K562 (cell line): ENCODE results near the gene KLC3. TPM values are rescaled to one million over a fixed set of nuclear protein-coding genes. Genes with fewer than 3 reads are reported as not detected.
"Not testable (repeated sequence)": the region's sequence is repeated elsewhere in the genome, so short reads cannot be mapped to it uniquely, and the experiment has no call there.

Experiments
- ATAC-seq: fragments of 200-7000 bp; cut with Tn5 transposase; 3 replicates; pipeline ENCODE4 v1.9.1; 2020; ENCODE audit warnings: moderate library complexity
- BruUV-seq: library from RNA; stranded (reverse); fragments of 400-500 nt; replicated peaks from 2 replicates; lab custom pipeline; 2021; lab: Mats Ljungman, UMichigan
- CTCF ChIA-PET: fragments of 300-600 bp; formaldehyde crosslinking; extraction: SDS; loops from one replicate; lab custom pipeline; 2021; ENCODE audit warnings: low intra/inter-chr PET ratio; lab: Yijun Ruan, JAX
- POLR2A ChIA-PET: fragments of 300-600, 350-650 bp; sonication (Branson Sonifier 250); formaldehyde crosslinking; extraction: SDS; loops from one replicate; lab custom pipeline; 2021; ENCODE audit warnings: antibody characterized with exemption, inconsistent platforms; lab: Yijun Ruan, JAX
- DNase-seq, 4 experiments: peaks; one replicate each; pipeline versions ENCODE4 v3.0.0 to v3.0.0-alpha.2; 2011 to 2018; ENCODE audit warnings: low spot score in 3 of 4, mixed read lengths in 3 of 4; ENCODE audit errors: extremely low read depth in 1 of 4
- FAIRE-seq: peaks from 2 replicates; lab custom pipeline; 2011; peaks lifted over from hg19 to GRCh38; lab: Jason Lieb, UNC
- H2AFZ ChIP-seq: 2 replicates; pipeline ENCODE4 v1.6.0; 2011; ENCODE audit warnings: low read depth, low read length, control low read depth, inconsistent platforms
- H3K27ac ChIP-seq: fragments of 200-600 bp; 3 replicates; pipeline ENCODE4 v1.8.0; 2011; ENCODE audit warnings: low read depth, mild to moderate bottlenecking, control low read depth, inconsistent platforms, low read length, moderate library complexity, mixed read lengths; ENCODE audit errors: extremely low read depth
- H3K27me3 ChIP-seq, 2 experiments: fragments of 300-600 bp in 1 of 2; 2 replicates in 1 of 2; 3 replicates in 1 of 2; pipeline versions ENCODE4 v1.6.0 to v1.8.0; 2011; ENCODE audit warnings: inconsistent platforms in 2 of 2, low read length in 2 of 2, mild to moderate bottlenecking in 1 of 2, mixed read lengths in 1 of 2, moderate library complexity in 1 of 2; ENCODE audit not compliant: control insufficient read depth in 2 of 2, insufficient read depth in 2 of 2
- H3K36me3 ChIP-seq: fragments of 300-600 bp; 3 replicates; pipeline ENCODE4 v1.8.0; 2011; ENCODE audit warnings: mild to moderate bottlenecking, low read length, inconsistent platforms; ENCODE audit not compliant: control insufficient read depth, insufficient read depth
- H3K4me1 ChIP-seq, 2 experiments: fragments of 200-600 bp in 1 of 2; replicated peaks in 1 of 2; 2 replicates in 1 of 2; 3 replicates in 1 of 2; pipeline versions ENCODE4 v1.5.1 to v1.8.0; 2011; ENCODE audit warnings: inconsistent platforms in 2 of 2, low read length in 2 of 2, mild to moderate bottlenecking in 1 of 2, mixed read lengths in 1 of 2, moderate library complexity in 1 of 2; ENCODE audit not compliant: control insufficient read depth in 2 of 2, insufficient read depth in 2 of 2
- H3K4me2 ChIP-seq: 2 replicates; pipeline ENCODE4 v1.6.1; 2011; ENCODE audit warnings: low read length, control low read depth, inconsistent platforms, mixed read lengths; ENCODE audit not compliant: insufficient read depth
- H3K4me3 ChIP-seq: fragments of 200-600 bp; sonication (generic), shearing (Covaris generic); 2 replicates; pipeline ENCODE4 v1.5.1; 2016; ENCODE audit warnings: control low read depth, inconsistent platforms
- H3K79me2 ChIP-seq: fragments of 200-600 bp; 3 replicates; pipeline ENCODE4 v1.8.0; 2011; ENCODE audit warnings: low read length, inconsistent platforms; ENCODE audit not compliant: control insufficient read depth, insufficient read depth
- H3K9ac ChIP-seq, 2 experiments: 2 replicates each; pipeline versions ENCODE4 v1.6.0 to v1.6.1; 2011; ENCODE audit warnings: low read depth in 2 of 2, low read length in 2 of 2, control low read depth in 1 of 2, inconsistent platforms in 1 of 2, mild to moderate bottlenecking in 1 of 2, mixed read lengths in 1 of 2; ENCODE audit not compliant: insufficient read depth in 1 of 2
- H3K9me1 ChIP-seq: one replicate; pipeline ENCODE4 v1.6.0; 2011; ENCODE audit warnings: inconsistent platforms, mild to moderate bottlenecking, low read length, moderate library complexity; ENCODE audit not compliant: control insufficient read depth, insufficient read depth
- H3K9me3 ChIP-seq: replicated peaks from 2 replicates; pipeline ENCODE4 v1.5.1; 2011; ENCODE audit warnings: low read depth, low read length, inconsistent platforms; ENCODE audit not compliant: control insufficient read depth, insufficient read depth
- H4K20me1 ChIP-seq: replicated peaks from 2 replicates; pipeline ENCODE4 v1.6.1; 2011; ENCODE audit warnings: low read length, inconsistent platforms, mixed read lengths; ENCODE audit not compliant: control insufficient read depth, insufficient read depth
- ADNP ChIP-seq: fragments of 200-800 bp; sonication (Bioruptor generic); IDR thresholded peaks from 2 replicates; pipeline ENCODE4 v1.6.1; 2016; ENCODE audit warnings: missing genetic modification characterization, missing compliant biosample characterization
- BCOR ChIP-seq: fragments of 450-650 bp; IDR thresholded peaks from 2 replicates; pipeline ENCODE4 v1.6.1; 2016
- CHD4 ChIP-seq: fragments of 200-600 bp; sonication (generic); IDR thresholded peaks from 3 replicates; pipeline ENCODE4 v1.6.1; 2012; ENCODE audit warnings: low read depth, mild to moderate bottlenecking, mixed read lengths, low read length, inconsistent platforms; ENCODE audit not compliant: insufficient read depth, insufficient replicate concordance, poor library complexity, severe bottlenecking
- KDM1A ChIP-seq, 2 experiments: fragments of 450-650 bp; IDR thresholded peaks; 2 replicates each; pipeline ENCODE4 v1.6.1; 2016; ENCODE audit warnings: mild to moderate bottlenecking in 2 of 2
- RBM25 ChIP-seq: fragments of 200-400 bp; formaldehyde crosslinking; IDR thresholded peaks from 2 replicates; pipeline ENCODE4 v1.6.1; 2018; ENCODE audit warnings: low read length, low read depth, moderate library complexity; ENCODE audit not compliant: severe bottlenecking
- SMARCA5 ChIP-seq: fragments of 450-650 bp; IDR thresholded peaks from 2 replicates; pipeline ENCODE4 v1.6.1; 2016
- WGBS: fragments of 100-300 bp; shearing (Covaris generic); methylation state at CpG from one replicate; pipeline ENCODE4 v1.1.6; 2016; ENCODE audit warnings: low coverage, mixed read lengths; ENCODE audit not compliant: insufficient coverage; ENCODE audit errors: missing lambda C conversion rate; 5-methylcytosine and 5-hydroxymethylcytosine counted together
- in situ Hi-C: fragments of 300-500 bp; cut with MboI; formaldehyde crosslinking; loops from 4 replicates; pipeline ENCODE4 v1.15.0; 2018; ENCODE audit warnings: inconsistent platforms, mixed read lengths
- intact Hi-C: fragments of 100-400 bp; cut with micrococcal nuclease; formaldehyde crosslinking; loops from 2 replicates; pipeline ENCODE4 v1.14.2; 2022
- polyA plus RNA-seq, 8 experiments: library from polyadenylated mRNA; depleted of rRNA in 4 of 8; stranded (reverse) in 5 of 8; unstranded in 3 of 8; fragments of >200 nt; fragmentation: Nextera tagmentation in 2 of 8; fragmentation: Illumina TruSeq in 1 of 8; extraction: Ambion mirVana in 2 of 8; extraction: Trizol in 1 of 8; gene quantifications; 2 replicates each; pipeline versions ENCODE4 v1.2.1 to v1.2.3, GENCODE V29; 2011 to 2014; ENCODE audit warnings: inconsistent platforms in 1 of 8, missing spikeins in 1 of 8
- total RNA-seq, 7 experiments: library from RNA; depleted of rRNA in 6 of 7; stranded (reverse); fragments of >200 nt in 6 of 7; fragmentation: Illumina TruSeq in 2 of 7; extraction: Trizol in 2 of 7; gene quantifications; 2 replicates each; pipeline versions ENCODE4 v1.2.1 to v1.2.3, GENCODE V29; 2011 to 2021; ENCODE audit warnings: low replicate concordance in 1 of 7

The KLC3 gene
- total and polyA plus RNA-seq, 9 of the 15 experiments (the other 6 are each of a cell fraction or from before 2014, with no cell fraction given) = 0.03 to 1.2 (median 0.59) TPM; not detected in 3

DNA sequence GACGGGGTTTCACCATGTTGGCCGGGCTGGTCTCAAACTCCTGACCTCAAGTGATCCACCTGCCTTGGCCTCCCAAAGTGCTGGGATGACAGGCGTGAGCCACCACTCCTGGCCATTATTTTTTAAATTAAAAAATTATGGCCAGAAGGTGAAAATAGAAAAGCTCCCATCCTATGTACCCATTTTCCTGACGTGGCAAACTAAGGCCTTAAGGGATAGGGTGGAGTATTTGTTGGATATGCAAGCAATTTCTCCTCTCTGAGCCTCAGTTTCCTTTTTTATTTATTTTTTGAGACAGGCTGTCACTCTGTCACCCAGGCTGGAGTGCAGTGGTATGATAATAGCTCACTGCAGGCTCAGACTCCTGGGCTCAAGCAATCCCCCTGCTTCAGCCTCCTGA is 5.7 kb upstream of the KLC3 start:
- POLR2A ChIA-PET, DNase-seq, H3K27ac ChIP-seq, FAIRE-seq, H3K9ac ChIP-seq, H3K4me2 ChIP-seq, H3K9me3 ChIP-seq, ATAC-seq, H3K4me1 ChIP-seq, H4K20me1 ChIP-seq, H3K79me2 ChIP-seq, H3K9me1 ChIP-seq, H3K4me3 ChIP-seq, H3K27me3 ChIP-seq, H2AFZ ChIP-seq, H3K36me3 ChIP-seq, BruUV-seq, CTCF ChIA-PET: not testable (repeated sequence)
- TF ChIP-seq KDM1A (IDR thresholded peaks at IDR 0.05) (peak; percentile 74 to 78), ADNP (tag) (peak; percentile 57), RBM25 (peak; percentile 95), CHD4 (peak; percentile 66), BCOR (peak; percentile 93), SMARCA5 (peak; percentile 43; the same call in 1 of the 2 replicates)
- 53% methylated on average over 3 of the region's 4 CpGs for WGBS
- in situ Hi-C loops = loop anchor here (5.0 kb wide), 1 partner anchor 133 kb away; no protein-coding TSS in a partner anchor
- intact Hi-C loops = loop anchor here (10.0 kb wide), 1 partner anchor 320 kb away; no protein-coding TSS in a partner anchor
